Measurements from ENCODE around the gene CSNK2A2.

CSNK2A2 gene

DNA sequence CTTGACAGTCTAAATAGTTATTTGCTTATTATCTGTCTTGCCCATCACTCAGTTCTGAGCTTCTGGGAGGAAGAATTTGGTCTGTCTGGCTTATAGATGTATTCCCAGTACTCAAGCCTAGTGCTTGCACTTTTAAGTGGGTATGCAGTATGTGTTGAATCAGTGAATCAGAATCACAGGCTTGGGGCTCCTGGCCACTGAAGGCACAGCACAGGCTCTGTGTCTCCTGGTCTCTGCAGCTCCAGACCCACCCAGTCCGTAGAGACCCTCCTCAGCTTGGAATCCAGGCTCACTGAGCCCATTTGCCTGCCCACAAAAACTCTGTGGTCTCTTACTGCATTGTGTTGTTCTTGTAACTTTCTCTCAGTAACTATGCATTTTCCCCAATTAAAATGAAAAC lies 49.4 kb downstream of the CSNK2A2 start:
- no peak for TF ChIP-seq POLR2A (IDR thresholded peaks at IDR 0.05; ENCODE audit: low read length)
- TF ChIP-seq GATA1 (IDR thresholded peaks at IDR 0.05; ENCODE audit: low read depth, low read length) = no peak
- DNase-seq = no peak

DNA sequence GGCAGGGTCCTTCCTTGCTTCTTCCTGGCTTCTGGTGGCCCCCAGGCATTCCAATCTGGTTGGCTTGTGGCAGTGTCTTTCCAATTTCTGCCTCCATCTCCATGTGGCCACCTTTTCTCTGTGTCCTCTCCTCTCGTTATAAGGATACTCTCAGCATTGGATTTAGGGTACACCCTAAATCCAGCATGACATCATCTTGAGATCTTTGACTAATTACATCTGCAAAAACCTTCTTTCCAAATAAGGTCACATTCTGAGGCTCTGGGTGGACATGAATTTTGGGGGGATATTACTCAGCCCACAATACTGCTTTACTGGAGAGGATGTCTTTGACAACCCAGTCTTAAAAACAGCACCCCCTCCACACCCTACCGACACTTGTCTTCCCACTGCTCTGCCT lies 49.8 kb downstream of the CSNK2A2 start:
- DNase-seq = no peak
- TF ChIP-seq POLR2A (IDR thresholded peaks at IDR 0.05; ENCODE audit: low read length) (no peak), GATA1 (IDR thresholded peaks at IDR 0.05; ENCODE audit: low read depth, low read length) (no peak)

DNA sequence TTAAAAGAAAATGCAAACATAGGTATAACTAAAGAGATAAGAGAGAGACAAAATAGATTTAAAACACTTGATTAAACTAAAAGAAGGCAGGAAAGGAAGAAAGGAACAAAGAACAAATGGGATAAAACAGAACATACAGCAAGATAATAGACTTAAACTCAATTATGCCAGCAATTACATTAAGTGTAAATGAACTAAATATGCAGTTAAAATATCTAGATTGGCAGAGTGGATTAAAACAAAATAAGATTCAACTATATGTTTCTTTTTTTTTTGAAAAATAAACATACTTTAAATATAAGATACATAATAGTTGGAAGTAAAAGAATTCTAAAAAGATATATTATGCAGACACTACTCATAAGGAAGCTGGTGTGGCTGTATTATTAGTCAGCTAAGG lies 59.1 kb downstream of the CSNK2A2 start:
- no peak for DNase-seq
- no peak for TF ChIP-seq POLR2A (IDR thresholded peaks at IDR 0.05; ENCODE audit: low read length)
- no peak for TF ChIP-seq GATA1 (IDR thresholded peaks at IDR 0.05; ENCODE audit: low read depth, low read length)

DNA sequence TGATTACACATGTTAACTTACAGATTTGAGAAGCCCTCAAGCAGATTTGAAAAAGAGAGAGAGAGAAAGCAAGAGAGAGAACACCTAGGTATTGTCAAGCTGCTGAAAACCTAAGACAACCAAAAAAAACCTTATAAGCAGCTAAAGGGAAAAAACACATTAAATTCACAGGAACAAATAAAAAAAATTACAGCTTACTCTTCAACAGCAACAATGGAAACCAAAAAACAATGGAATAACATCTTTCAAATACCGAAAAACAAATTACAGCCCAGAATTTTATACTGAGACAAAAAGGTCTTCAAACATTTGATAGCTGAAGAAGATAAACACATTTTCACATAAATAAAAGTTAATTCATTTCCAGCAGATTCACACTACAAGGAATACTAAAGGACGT lies 60.3 kb downstream of the CSNK2A2 start:
- DNase-seq = no peak
- TF ChIP-seq POLR2A (IDR thresholded peaks at IDR 0.05; ENCODE audit: low read length) (no peak), GATA1 (IDR thresholded peaks at IDR 0.05; ENCODE audit: low read depth, low read length) (no peak)

DNA sequence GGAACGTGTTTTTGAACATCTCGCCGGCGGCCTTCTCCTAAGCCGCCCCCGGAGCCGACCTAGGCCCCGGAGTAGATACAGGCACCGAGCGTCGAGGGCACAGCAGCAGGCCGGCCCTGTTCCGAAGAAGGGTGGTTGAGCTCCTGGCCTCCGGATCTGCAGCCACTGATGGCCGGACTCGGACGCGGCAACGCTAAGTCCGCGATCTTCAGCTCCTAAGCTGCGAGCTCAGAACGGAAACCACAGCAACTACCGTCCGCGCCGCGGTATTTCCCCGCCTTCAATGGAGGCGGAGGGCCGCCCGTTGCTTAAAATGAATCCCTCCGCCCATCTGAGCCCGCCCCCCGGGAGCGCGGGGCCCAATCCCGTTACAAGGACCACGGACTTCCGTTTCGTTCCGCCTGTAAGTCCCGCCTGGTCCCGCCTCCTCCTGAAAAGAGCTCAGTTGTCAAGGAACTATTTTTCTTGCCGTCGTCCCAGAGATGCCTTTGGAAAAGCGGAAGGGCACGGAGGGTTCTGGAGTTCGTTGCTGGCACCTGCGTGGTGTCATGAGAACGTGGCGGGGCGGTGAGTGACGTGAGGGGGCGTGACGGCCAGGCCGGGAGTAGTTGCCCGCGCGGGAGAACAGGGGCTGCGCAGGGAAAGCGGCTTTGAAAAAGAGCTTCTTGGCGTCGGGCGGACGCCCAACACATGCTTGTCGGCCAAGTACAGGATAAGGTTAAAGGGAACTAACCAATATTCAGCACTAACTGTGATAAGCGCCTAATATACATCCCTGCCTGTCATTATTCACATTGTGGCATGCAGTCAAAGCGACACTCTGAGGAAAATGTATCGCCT lies 68.6 kb downstream of the CSNK2A2 start, which contains the start of gene CFAP20:
CFAP20 (minus strand) TSS at position 285 of the 840 bp plus-strand sequence; CDS start at position 19, 266 bp downstream.
- peak; percentile 100 for DNase-seq
- TF ChIP-seq GATA1 (IDR thresholded peaks at IDR 0.05; ENCODE audit: low read depth, low read length) (no peak), POLR2A (IDR thresholded peaks at IDR 0.05; ENCODE audit: low read length) (peak; percentile 91)

DNA sequence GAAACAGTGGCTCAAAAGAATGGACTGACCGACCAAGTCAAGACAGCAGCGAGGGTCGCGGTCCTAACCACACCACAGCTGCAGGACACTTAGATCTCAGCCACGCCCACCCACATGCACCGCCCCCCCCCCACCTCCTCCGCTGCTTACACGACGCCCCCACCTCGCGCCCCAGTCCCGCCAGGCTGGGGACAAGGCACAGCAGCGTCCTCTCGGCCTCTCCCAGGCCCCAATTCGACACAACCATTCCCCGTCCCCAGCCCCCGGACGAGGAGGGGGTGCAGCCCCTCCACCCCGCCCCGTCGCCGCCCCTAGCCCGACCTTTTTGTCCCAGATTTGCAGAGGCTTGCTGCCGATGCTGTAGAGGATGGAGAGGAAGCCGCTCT lies 69.2 kb downstream of the CSNK2A2 start:
- DNase-seq = peak; percentile 69
- no peak for TF ChIP-seq GATA1 (IDR thresholded peaks at IDR 0.05; ENCODE audit: low read depth, low read length)

DNA sequence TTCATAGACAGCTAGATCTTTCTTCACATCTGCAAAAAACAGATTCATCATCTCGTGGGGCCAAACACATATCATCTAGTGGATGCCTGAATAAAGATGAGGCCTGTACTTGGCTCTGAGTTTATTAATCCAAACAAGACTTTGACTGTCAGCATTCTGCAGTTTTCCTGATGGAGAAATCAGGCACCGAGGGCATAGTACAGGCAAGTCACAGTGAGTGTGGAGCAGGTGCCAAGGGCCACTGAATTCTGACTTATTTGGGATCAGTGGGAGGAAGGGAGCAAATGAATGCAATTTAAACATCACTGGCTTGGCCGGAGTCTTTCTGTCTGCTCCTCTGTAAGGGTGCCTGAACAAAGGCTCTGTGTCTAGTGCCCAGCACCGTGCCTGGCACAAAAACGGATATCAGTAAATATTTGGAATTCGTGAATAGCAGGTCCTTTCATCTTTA lies 69.7 kb downstream of the CSNK2A2 start:
- DNase-seq = peak; percentile 32 to 52
- TF ChIP-seq GATA1 (IDR thresholded peaks at IDR 0.05; ENCODE audit: low read depth, low read length) (no peak), POLR2A (IDR thresholded peaks at IDR 0.05; ENCODE audit: low read length) (no peak)

DNA sequence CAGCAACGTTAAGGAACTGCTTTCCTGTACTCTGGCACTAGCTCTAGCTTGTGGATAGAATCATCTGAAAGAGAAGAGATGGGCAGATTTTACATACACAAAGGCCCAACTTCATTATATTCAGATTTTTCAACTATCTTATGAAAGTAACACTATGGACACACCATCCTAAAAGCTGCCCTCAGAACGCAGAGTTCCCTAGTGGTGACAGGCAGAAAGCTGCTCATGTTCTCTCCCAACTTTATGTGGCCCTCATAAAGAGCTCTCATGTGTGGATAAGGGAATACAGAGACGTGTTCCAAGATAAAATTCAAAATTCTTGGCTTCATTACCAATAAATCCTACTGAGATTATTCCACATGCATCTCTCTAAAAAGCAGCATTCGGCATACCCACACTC lies 70.3 kb downstream of the CSNK2A2 start:
- peak; percentile 32 to 36 for DNase-seq
- TF ChIP-seq GATA1 (IDR thresholded peaks at IDR 0.05; ENCODE audit: low read depth, low read length) (no peak), POLR2A (IDR thresholded peaks at IDR 0.05; ENCODE audit: low read length) (no peak)

DNA sequence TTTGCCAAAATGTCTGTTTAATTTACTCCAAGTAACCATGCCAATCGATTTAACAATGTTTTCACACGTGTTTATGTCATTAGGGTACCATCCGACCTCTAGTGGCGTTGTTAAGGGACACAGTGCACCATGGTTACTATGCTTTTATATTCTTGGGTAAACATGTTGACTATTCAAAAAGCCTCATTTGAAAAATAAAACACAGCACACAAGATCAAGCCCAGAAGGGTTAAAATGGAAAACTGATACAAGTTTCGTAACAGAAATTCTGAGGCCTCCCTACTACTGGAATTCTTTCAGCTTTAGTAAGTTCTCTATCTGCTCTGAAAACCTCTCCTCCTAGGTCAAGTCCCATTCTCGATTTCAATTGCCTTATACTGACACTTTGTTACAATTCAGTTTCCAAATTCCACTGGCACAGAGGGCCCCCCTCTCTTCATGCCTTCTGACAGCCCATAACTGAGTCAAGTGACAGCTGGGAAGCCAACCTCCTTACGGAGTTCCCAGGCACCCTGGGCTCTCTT lies 70.8 kb downstream of the CSNK2A2 start:
- peak; percentile 58 to 70 for DNase-seq

DNA sequence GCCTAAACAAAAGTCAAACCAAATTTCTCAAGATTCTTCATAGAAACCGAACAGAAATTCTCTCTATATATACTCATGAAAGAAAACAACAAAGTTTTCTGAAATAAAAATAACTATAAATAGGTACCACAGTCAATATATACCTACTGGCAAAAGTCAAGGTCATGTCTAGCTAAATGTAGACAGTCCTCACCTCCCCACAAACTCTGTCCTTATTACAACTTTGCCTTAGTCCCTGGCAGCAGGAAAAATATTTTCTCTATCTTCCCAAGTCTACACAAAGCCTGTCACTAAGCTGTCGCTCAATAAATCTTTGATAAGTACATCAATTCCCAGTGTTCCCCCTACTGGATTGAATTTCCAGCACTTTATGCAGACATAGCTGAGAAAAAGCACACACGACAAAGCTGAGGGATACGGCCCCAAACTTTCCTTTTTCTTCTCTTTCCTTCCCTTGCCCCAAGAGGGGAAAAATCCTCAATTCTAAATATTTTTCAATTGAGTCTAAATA lies 71.4 kb downstream of the CSNK2A2 start:
- TF ChIP-seq GATA1 (IDR thresholded peaks at IDR 0.05; ENCODE audit: low read depth, low read length) = no peak
- TF ChIP-seq POLR2A (IDR thresholded peaks at IDR 0.05; ENCODE audit: low read length) = no peak

More for the DNA sequence above, 70.8 kb downstream of the CSNK2A2 start:
- TF ChIP-seq GATA1 (IDR thresholded peaks at IDR 0.05; ENCODE audit: low read depth, low read length) (no peak), POLR2A (IDR thresholded peaks at IDR 0.05; ENCODE audit: low read length) (no peak)

DNA sequence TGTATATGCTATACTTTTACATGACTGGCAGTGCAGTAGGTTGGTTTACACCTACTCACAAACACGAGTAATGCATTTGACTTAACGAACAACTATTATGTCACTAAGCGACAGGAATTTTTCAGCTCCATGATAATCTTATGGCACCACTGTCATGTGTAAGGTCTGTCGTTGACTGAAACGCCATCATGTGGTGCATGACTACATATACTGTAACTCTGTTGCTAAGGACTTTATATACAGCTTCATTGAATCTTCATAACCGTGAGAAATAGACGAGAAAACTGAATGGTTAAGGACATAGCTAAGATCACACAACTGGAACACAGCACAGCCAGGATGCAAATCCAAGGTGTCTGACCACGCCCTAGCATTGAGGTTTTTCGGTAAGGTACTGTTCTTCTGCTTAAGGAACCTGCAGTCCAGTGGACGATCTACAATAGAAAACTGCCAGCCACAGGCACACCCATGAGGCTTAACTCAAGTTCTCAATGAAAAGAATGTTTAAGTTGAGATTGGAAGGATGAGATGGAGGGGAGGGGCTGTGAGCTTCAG lies 72.0 kb downstream of the CSNK2A2 start:
- TF ChIP-seq POLR2A (IDR thresholded peaks at IDR 0.05; ENCODE audit: low read length) (no peak), GATA1 (IDR thresholded peaks at IDR 0.05; ENCODE audit: low read depth, low read length) (no peak)
- DNase-seq = peak; percentile 13 to 20

More for the DNA sequence above, 71.4 kb downstream of the CSNK2A2 start:
- DNase-seq = no peak

DNA sequence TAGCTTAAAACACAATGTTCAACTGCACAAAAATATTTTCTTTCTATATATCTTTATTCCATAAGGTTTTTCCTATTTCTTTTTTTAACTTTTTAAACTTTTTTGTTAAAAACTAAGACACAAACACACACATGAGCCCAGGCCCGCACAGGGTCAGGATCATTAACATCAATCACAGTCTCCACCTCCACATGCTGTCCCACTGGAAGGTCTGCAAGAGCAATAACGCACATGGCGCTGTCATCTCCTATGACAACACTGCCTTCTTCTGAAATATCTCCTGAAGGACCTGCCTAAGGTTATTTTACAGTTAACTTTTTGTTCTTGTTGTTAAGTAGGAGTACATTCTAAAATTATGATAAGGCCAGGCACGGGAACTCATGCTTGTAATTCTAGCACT lies 72.9 kb downstream of the CSNK2A2 start:
- TF ChIP-seq GATA1 (IDR thresholded peaks at IDR 0.05; ENCODE audit: low read depth, low read length) (no peak), POLR2A (IDR thresholded peaks at IDR 0.05; ENCODE audit: low read length) (no peak)

DNA sequence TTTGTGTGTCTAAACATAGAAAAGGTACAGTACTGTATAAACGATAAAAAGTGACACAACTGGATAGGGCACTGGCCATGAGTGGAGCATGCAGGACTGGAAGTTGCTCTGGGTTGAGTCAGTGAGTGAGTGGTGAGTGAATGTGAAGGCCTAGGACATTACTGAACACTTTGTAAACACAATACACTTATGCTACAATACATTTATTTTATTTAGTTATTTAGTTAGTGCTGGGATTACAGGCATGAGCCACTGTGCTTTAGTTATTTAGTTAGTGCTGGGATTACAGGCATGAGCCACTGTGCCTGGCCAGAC lies 73.3 kb downstream of the CSNK2A2 start:
- TF ChIP-seq GATA1 (IDR thresholded peaks at IDR 0.05; ENCODE audit: low read depth, low read length) = no peak
- no peak for TF ChIP-seq POLR2A (IDR thresholded peaks at IDR 0.05; ENCODE audit: low read length)
- no peak for DNase-seq

More for the DNA sequence above, 72.9 kb downstream of the CSNK2A2 start:
- no peak for DNase-seq

DNA sequence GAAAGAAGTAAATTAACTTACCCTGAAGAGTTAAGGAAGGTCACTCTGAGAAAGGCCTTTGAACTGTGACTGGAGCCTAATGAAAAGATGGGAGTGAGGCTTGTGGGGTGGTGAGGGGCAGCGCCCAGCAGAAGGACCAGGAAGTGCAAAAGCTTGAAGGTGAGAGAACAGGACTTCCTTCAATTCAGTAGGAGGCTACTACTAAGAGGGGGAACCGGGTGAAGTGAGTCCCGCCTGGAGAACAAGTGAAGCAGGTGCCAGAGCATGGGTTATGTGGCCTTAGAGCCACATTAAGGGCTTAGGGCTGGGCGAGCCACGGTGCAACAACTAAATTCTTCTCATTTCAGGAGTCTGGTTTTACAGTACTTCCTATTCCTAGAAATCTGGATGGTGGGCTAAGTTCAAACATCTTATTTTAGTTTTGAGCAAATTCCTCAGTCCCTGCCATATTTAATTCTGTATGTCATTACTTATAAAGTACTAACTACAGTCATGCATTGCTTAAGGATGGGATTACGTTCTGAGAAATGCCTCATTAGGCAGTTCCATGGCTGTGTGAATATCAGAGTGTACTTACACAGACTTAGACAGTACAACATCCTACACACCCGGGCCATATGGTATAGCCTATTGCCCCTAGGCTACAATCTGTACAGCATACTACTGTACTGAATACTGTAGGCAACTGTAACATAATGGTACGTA lies 73.9 kb downstream of the CSNK2A2 start:
- TF ChIP-seq POLR2A (IDR thresholded peaks at IDR 0.05; ENCODE audit: low read length) (no peak), GATA1 (IDR thresholded peaks at IDR 0.05; ENCODE audit: low read depth, low read length) (no peak)
- no peak for DNase-seq
